HG02938 (cell line): ENCODE results near the gene ARHGAP30.
"Not testable (repeated sequence)": the region's sequence is repeated elsewhere in the genome, so short reads cannot be mapped to it uniquely, and the experiment has no call there.

Experiments
- ATAC-seq: cut with Tn5 transposase; IDR thresholded peaks from one replicate; pipeline ENCODE4 v1.9.1; 2021; ENCODE audit warnings: mild to moderate bottlenecking, moderate library complexity; ENCODE audit not compliant: unreplicated experiment

Gene ARHGAP30

GRCh38 chr1:161073474-161074121 lies 3.9 kb upstream of the ARHGAP30 start:
- ATAC-seq: no peak

DNA sequence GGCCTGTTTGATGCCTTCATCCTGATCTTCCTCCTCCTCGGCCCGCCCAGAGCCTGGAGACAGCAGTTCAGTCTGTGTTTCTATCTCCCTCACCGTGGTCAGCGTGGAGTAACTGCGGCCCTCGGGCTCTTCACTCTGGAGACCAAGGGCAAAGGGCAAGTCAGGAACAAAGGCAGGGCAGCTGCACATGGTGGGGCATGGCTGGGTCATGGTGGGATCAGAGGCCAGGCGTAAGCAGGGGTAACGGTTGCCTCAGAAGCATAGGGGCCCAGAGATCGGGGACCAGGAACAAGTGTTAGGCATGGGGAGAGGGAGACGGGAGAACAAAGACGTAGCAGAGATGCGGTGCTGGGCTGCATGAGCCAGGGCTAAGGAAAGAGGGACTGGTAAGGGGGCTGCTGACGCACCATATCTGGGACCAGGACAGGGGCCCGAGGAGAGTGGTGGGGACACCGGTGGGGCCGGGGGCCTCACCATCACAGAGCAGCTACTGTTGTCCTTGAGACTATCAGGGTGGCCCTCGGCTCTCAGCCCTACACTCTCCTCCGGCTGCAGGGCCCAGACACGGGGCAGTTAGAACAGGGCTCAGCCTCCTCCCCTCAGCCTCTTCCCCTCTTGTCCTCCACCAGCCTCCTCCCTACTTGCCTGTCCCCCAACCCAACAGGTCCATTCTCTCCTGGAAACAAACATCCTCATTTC lies 3.2 kb upstream of the ARHGAP30 start:
- ATAC-seq: no peak

DNA sequence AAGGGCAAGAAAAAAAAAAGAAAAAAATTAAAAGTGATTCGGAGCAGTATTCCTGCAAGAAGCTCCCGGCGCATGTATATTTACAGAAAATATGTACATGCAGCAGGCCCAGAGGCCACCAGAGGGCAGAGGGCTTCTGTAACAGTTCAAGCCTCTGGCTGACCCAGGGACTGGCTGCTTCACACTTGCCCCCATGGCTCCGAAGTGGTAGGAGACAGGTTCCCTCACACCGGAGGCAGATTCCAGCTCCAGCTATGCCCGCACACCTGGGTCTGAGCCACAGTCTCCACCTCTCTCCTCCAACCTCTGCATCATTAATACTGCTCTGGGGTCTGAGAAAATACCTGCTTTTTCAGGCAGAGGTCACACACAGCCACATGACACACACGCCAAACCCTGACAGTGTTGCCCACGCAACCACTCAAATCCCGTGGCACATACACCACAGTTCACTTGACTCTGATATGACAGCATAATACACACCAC lies 2.2 kb upstream of the ARHGAP30 start:
- ATAC-seq: no peak

- ATAC-seq: no peak
Measured at GRCh38 chr1:161070761-161071160, 1.1 kb upstream of the ARHGAP30 start.

GRCh38 chr1:161069241-161069640 lies 450 bp downstream of the ARHGAP30 start:
- ATAC-seq: peak; percentile 7

- ATAC-seq: peak; percentile 46
Measured at GRCh38 chr1:161068306-161069234, 1.1 kb downstream of the ARHGAP30 start.

DNA sequence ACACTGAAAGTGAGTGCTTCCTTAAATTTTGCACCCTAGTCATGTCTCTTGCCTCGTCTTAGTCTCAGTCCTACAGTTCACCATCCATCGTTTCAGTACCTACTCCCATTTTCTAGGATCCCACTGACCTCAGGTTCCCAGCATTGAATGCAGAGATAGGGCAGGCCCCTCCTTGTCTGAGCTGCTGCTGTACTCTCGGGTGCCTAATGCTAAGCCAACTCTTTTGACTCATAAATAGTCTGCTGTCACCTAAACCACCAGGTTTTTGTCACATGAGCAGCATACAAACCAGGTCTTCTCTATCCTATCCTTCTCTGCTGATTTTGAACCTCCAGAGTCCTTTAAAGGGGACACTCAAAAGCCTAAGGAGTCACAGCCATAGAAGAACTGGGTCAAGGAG lies 3.0 kb downstream of the ARHGAP30 start:
- no peak for ATAC-seq

DNA sequence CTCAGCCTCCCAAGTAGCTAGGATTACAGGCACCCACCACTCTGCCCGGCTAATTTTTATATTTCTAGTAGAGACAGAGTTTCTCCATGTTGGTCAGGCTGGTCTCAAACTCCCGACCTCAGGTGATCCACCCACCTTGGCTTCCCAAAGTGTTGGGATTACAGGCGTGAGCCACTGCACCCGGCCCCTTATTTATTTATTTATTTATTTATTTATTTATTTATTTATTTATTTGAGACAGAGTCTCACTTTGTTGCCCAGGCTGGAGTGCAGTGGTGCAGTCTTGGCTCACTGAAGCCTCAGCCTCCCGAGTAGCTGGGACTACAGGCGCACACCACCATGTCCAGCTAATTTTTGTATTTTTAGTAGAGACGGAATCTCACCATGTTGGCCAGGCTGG lies 4.0 kb downstream of the ARHGAP30 start:
- ATAC-seq: not testable (repeated sequence)

DNA sequence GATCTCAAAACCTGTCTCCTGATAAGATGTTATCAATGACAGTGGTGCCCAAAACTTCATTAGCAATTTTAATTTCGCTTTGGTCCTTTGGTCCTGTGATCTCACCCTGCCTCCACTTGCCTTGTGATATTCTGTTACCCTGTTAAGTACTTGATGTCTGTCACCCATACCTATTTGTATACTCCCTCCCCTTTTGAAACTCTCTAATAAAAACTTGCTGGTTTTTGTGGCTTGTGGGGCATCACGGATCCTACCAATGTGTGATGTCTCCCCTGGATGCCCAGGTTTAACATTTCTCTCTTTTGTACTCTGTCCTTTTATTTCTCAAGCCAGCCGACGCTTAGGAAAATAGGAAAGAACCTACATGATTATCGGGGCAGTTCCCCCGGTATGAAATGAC lies 5.8 kb downstream of the ARHGAP30 start:
- ATAC-seq: not testable (repeated sequence)

- no peak for ATAC-seq
Measured at GRCh38 chr1:161061419-161061818, 8.3 kb downstream of the ARHGAP30 start.

GRCh38 chr1:161059293-161059692 lies 10.4 kb downstream of the ARHGAP30 start:
- ATAC-seq: no peak

- ATAC-seq: no peak
Measured at GRCh38 chr1:161054805-161055204, 14.9 kb downstream of the ARHGAP30 start.

DNA sequence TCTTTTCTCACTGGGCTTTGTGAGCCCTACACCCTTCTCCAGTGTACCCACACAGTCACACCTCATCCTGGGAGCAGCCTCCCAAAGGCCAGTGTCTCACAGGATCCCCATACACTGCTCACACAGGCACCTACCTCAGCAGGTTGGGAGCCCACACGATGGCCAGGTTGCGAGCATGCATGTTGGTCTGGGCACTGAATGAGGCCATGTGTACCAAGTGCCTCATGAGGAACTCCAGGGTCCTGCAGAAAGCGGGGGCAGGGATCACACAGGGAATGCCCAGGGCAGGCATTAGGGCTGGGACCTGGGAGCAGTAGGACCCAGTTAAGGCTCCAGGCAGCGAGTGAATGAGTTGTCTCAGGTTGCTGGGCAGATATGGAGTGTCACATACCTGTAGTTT lies 15.5 kb downstream of the ARHGAP30 start:
- no peak for ATAC-seq

DNA sequence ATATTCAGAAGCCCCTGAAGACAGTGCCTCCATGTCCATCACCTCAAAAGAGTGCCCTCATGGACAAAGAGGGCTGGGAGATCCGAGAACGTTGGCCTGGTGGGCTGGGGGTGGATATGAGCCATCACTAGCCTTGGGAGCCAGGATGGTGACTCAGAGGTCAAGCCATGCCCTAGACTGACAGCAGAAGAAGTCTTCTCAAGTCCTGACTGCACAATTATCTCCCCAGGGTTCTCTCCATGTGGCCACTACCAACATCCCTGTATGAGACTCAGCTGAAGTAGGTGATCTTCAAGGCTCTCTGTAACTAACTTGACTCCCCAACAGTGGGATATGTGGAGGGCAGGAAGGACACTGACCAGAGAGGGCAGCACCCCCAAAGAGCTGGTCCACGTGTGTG lies 16.8 kb downstream of the ARHGAP30 start:
- no peak for ATAC-seq

DNA sequence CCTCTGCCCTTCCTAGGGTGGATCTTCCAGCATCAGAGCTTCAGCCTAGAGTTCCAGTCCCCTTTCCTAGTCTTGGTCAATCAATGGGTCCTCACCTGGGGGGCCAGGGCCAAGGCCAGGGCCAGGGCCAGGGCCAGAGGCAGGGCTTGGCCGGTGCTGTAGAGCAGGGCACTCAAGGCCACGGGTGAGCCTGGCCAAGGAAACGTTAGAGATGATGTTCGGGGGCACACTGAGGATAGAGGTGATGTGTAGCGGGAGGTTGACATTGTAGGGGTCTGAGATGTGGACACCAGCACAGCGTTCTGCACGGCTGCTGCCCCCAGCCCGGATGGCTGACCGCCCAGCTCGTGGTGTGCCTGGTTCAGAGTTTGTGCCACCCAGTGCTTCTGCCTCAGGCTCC lies 18.5 kb downstream of the ARHGAP30 start:
- ATAC-seq: no peak

GRCh38 chr1:161048949-161049722 lies 20.6 kb downstream of the ARHGAP30 start:
- no peak for ATAC-seq

- no peak for ATAC-seq
Measured at GRCh38 chr1:161047436-161048420, 22.0 kb downstream of the ARHGAP30 start.

- ATAC-seq: peak; percentile 44
Measured at GRCh38 chr1:161046605-161047228, 23.0 kb downstream of the ARHGAP30 start.
